ENCODE results near the gene ACER3. TPM values are rescaled to one million over a fixed set of nuclear protein-coding genes. Genes with fewer than 3 reads are reported as not detected.
A peak's percentile ranks its signal among the peaks of the same experiment; 100 is the strongest.
"Not testable (repeated sequence)": the region's sequence is repeated elsewhere in the genome, so short reads cannot be mapped to it uniquely, and the experiment has no call there.

ACER3 gene
- total RNA-seq (2022): 19.9 and 21.0 TPM in 2 replicates
- Bru-seq, nascent RNA: percentile 66 among the genes with signal in this experiment
- BruChase-seq, experiment 1, labeled RNA remaining after a 6-hour chase: percentile 61 among the genes with signal in this experiment
- BruChase-seq, experiment 2, labeled RNA remaining after a 2-hour chase: percentile 53 among the genes with signal in this experiment
- long read RNA-seq, full-length matches to known transcripts: 5 of 14 reads
- long read RNA-seq, partial matches to known transcripts: 2 of 14 reads
- long read RNA-seq, other reads (novel, unspliced or antisense): 7 of 14 reads

- peak; percentile 93 for DNase-seq
- no TSS peak for BruUV-seq (replicated peaks)
- Mint-ChIP-seq H3K4me1 (ENCODE audit: low read depth, unreplicated experiment) (peaks cover 23% of the 10 kb centered on the region), H3K27me3 (ENCODE audit: unreplicated experiment) (no peaks in the 10 kb centered on the region), H3K27ac (ENCODE audit: unreplicated experiment) (peak within 1 kb of the TSS; percentile 24), H3K36me3 (ENCODE audit: insufficient read depth, unreplicated experiment) (peaks cover 16% of the 10 kb centered on the region), H3K9me3 (ENCODE audit: low read depth, unreplicated experiment) (no peaks in the 10 kb centered on the region), H3K4me3 (ENCODE audit: low read depth, unreplicated experiment) (peak within 1 kb of the TSS; percentile 92)
- CTCF ChIA-PET: interaction anchor here (0.6 to 1.0 kb wide), 2 partner anchors 60 to 127 kb away, joined by 3 to 7 read pairs; no protein-coding TSS in a partner anchor
- intact Hi-C loops (cut with micrococcal nuclease; ENCODE audit: unreplicated experiment): loop anchor here (2.0 to 5.0 kb wide), 2 partner anchors 41 to 54 kb away; no protein-coding TSS in a partner anchor
- no peak for TF ChIP-seq CTCF (IDR thresholded peaks at IDR 0.05; ENCODE audit: unreplicated experiment)
These were observed at the start of gene ACER3 for GRCh38 chr11:76860539-76861475. TSS of gene ACER3 (plus strand) at chr11:76860918. CDS start at chr11:76860977, 59 bp downstream.

GRCh38 chr11:76811259-76811658 lies 49.5 kb upstream of the ACER3 start:
- DNase-seq: no peak
- H3K36me3 Mint-ChIP-seq (ENCODE audit: insufficient read depth, unreplicated experiment): no peaks in the 10 kb centered on the region
- H3K9me3 Mint-ChIP-seq (ENCODE audit: low read depth, unreplicated experiment): peaks cover 2% of the 10 kb centered on the region
- no peak overlapping the region for H3K27ac Mint-ChIP-seq (ENCODE audit: unreplicated experiment)
- peaks cover 8% of the 10 kb centered on the region for H3K4me1 Mint-ChIP-seq (ENCODE audit: low read depth, unreplicated experiment)
- intact Hi-C loops (cut with micrococcal nuclease; ENCODE audit: unreplicated experiment): loop anchor here (2.0 to 5.0 kb wide), 2 partner anchors 216 to 236 kb away; no protein-coding TSS in a partner anchor
- TF ChIP-seq CTCF (IDR thresholded peaks at IDR 0.05; ENCODE audit: unreplicated experiment): no peak
- CTCF ChIA-PET: interaction anchor here (2.0 kb wide), 2 partner anchors 108 kb away, joined by 9 to 28 read pairs; no protein-coding TSS in a partner anchor
- no peaks in the 10 kb centered on the region for H3K27me3 Mint-ChIP-seq (ENCODE audit: unreplicated experiment)
- BruUV-seq (replicated peaks): no TSS peak
- H3K4me3 Mint-ChIP-seq (ENCODE audit: low read depth, unreplicated experiment): no peak overlapping the region

GRCh38 chr11:76814414-76814813 lies 46.3 kb upstream of the ACER3 start:
- intact Hi-C loops (cut with micrococcal nuclease; ENCODE audit: unreplicated experiment): loop anchor here (5.0 kb wide), 1 partner anchor 213 kb away; no protein-coding TSS in a partner anchor
- no peak overlapping the region for H3K27ac Mint-ChIP-seq (ENCODE audit: unreplicated experiment)
- TF ChIP-seq CTCF (IDR thresholded peaks at IDR 0.05; ENCODE audit: unreplicated experiment): no peak
- H3K4me3 Mint-ChIP-seq (ENCODE audit: low read depth, unreplicated experiment): no peak overlapping the region
- no peaks in the 10 kb centered on the region for H3K36me3 Mint-ChIP-seq (ENCODE audit: insufficient read depth, unreplicated experiment)
- no peaks in the 10 kb centered on the region for H3K27me3 Mint-ChIP-seq (ENCODE audit: unreplicated experiment)
- DNase-seq: no peak
- H3K4me1 Mint-ChIP-seq (ENCODE audit: low read depth, unreplicated experiment): peaks cover 8% of the 10 kb centered on the region
- CTCF ChIA-PET: interaction anchor here (0.7 kb wide), 1 partner anchor 995 kb away, joined by 3 read pairs; no protein-coding TSS in a partner anchor
- BruUV-seq (replicated peaks): no TSS peak
- peaks cover 2% of the 10 kb centered on the region for H3K9me3 Mint-ChIP-seq (ENCODE audit: low read depth, unreplicated experiment)

- H3K4me1 Mint-ChIP-seq (ENCODE audit: low read depth, unreplicated experiment); H3K27me3 Mint-ChIP-seq (ENCODE audit: unreplicated experiment); intact Hi-C loops (cut with micrococcal nuclease; ENCODE audit: unreplicated experiment); DNase-seq; BruUV-seq (replicated peaks); H3K36me3 Mint-ChIP-seq (ENCODE audit: insufficient read depth, unreplicated experiment); H3K4me3 Mint-ChIP-seq (ENCODE audit: low read depth, unreplicated experiment); H3K27ac Mint-ChIP-seq (ENCODE audit: unreplicated experiment); H3K9me3 Mint-ChIP-seq (ENCODE audit: low read depth, unreplicated experiment); CTCF ChIA-PET: not testable (repeated sequence)
These were observed 45.0 kb upstream of the ACER3 start for GRCh38 chr11:76815678-76816077.
